HG03442 (cell line): ENCODE results near the gene PPP1R9A.
"Not testable (repeated sequence)": the region's sequence is repeated elsewhere in the genome, so short reads cannot be mapped to it uniquely, and the experiment has no call there.

Experiments used
- ATAC-seq: cut with Tn5 transposase; IDR thresholded peaks from one replicate; pipeline ENCODE4 v1.9.1; 2021; ENCODE audit warnings: mild to moderate bottlenecking, moderate library complexity; ENCODE audit not compliant: unreplicated experiment

Gene PPP1R9A

DNA sequence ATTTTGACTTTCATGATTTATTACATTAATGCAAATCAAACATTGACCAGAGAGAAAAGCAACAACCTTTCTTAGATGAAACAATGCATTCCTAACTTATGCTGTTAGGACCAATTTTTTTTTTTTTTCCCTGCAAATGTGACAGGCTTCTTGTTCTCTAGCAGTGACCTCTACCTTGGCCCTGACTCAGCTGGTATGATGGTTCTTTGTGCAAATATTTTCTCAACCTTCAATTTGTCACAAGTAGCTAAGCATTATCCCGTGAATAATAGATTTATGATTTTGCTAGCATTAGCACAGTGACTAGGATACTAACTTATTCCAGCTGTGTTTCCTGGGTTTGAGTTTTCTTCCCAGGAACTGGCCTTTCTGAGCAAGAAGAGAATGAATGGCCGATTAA lies 64.9 kb downstream of the PPP1R9A start:
- no peak for ATAC-seq

DNA sequence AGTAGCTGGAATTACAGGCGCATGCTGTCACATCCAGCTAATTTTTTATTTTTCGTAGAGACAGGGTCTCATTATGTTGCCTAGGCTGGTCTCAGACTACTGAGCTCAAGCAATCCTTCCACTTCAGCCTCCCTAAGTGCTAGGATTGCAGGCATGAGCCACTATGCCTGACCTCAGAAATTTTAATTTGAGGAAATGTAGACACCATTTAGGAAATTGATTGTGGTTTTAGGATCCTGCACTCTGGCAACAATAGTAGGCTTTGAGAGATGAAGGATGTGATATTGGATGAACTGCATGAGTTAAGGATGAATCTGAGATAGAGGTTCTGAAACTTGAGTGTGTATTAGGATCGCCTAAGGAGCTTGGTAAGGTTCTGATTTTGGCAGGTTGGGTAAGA lies 66.5 kb downstream of the PPP1R9A start:
- no peak for ATAC-seq

DNA sequence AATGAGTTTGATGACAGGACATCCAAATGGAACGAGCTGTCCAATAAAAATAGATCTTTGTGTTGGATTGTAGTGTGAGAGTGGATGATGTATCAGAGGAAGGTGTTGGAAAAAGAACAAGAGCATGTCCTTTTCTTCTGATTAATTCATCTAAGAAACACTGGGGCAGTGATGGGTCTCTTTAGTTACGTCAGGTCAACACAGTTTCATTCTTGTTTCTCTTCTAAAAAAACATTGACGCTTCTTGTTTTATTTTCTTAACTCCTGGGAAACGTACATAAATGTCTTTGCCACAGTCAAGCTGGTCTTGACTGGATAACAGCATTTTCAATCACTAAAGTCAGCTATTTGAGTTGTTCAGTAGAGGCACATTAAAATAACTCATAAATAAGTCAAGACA lies 67.0 kb downstream of the PPP1R9A start:
- ATAC-seq, result no peak

DNA sequence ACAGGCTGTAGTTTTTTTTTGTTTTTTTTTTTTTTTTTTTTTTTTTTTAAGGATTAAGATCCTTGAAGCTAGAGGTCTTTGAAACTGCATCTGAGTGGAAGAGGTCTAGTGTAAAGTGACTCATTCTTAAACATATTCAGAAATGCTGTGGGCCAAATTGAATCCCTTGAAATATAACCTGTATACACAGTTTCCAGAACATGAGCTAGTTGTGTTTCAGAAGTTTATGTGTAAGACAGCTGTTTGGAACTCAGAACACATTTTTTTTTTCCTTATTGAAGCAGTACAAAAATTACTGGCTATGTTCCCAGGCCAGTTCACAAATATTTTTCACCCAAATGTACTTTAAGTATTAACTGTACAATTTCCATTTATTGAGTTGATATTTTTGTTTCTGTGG lies 67.9 kb downstream of the PPP1R9A start:
- ATAC-seq, result no peak

DNA sequence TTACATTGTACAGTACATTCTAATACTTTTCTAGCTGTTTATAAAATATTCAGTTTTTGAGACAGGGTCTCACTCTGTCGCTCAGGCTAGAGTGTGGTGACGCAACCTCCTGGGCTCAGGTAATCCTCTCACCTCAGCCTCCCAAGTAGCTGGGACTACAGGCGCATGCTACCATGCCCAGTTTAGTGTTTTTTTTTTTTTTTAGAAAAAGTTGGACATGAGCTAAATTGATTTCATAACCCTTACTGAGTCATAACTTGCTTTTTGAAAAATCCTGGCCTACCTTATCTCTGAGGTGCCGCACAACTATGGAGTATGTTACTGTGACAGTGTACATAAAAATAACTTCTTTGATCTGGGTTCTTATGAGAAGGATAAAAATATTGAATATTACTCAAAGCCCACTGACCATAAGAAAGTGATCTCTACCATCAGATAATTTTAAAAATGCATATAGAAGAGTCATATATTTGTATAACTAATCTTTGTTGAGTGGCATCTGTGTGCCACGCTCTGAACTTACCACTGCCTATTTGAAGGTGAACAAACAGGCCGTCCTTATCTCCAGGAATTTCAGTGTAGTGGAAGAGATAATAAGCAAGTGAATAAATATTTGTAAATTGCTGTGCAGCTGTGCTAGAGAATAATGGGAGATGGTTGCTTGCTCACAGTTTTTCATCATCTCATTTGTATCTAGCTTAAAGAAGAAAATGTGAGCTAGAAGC lies 73.2 kb downstream of the PPP1R9A start:
- ATAC-seq, result no peak

DNA sequence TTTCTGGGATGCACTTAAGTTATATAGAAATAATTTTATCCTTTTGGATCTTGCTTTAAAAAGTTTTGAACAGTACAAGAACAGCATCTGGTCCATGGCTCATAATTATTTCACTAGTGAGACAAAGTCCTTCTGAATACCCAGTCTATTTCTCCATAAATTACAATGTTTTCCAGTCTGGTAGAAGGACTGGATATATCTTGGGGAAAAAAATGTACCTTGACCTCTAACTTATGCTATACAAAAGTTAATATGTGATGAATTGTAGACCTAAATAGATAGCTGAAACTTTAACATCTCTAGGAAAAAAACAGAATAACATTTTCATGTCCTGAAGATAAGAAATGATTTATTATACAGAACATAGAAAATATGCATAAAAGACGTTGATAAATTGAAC lies 88.5 kb downstream of the PPP1R9A start:
- no peak for ATAC-seq

DNA sequence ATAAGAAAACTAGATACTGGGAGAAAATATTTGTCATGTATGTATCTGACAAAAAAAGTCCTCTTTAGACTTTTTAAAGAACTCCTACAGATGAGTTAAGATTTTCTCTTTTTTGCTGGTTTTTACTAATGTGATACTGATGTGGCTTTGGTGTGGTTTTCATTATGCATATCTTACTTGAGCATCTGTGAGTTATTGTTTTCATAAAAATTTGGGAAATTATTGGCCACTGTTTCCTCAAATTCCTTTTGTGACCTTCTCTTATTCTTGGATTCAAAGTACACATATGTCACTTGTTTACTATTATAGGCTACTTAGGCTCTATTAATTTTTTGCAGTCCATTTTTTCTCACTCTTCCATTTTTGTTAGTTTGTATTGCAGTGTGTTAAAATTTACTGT lies 89.0 kb downstream of the PPP1R9A start:
- no peak for ATAC-seq

DNA sequence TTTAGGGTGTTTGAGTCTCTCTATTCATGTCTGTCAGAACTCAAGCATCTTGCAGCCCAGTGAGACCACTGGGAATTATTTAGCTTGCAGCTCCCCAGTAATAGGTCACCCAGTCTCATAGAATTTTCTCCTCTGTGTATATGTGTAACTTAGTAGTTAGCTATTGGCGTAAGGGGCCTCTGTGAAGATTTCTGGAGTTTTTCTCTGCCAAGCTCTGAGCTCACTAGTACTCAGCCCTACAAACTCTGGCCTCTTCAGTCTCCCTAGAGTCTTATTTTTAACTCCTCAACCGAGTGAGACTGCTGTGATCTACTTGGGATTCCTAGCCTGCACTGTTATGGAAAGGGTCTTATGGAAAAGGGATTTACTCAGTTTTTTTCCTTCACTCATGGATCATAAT lies 90.2 kb downstream of the PPP1R9A start:
- no peak for ATAC-seq

DNA sequence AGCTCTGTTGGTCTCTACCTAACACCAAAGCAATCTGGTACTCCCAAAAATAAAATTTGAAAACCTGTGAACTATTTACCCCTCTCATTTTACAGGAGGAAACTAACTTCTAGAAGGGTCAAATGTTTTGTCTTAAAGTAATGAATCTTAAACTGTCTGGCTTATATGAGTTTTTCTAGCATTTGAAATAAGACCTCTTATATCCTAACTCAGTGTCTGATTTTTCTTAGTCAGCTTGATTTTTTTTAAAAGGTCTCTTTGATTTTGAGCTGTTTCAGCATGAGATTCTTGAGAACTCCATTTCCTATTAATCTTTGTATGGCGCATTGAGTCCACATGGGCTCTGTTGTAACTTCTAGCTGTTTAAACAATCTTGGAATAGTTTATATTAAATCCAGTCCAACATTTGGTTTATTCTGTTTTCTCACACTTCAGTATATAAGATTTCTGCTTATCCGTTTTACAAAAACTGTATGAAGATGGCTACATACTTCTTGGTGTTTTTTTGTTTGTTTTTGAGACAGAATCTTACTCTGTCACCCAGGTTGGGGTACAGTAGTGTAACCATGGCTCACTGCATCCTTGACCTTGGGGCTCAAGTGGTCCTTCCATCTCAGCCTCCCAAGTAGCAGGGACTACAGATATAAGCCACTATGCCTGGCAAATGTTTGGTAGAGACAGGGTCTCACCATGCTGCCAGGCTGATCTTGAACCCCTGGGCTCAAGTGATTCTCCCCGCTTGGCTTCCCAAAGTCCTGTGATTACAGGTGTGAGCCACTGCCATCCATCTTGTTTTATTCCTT lies 91.1 kb downstream of the PPP1R9A start:
- ATAC-seq, result no peak

DNA sequence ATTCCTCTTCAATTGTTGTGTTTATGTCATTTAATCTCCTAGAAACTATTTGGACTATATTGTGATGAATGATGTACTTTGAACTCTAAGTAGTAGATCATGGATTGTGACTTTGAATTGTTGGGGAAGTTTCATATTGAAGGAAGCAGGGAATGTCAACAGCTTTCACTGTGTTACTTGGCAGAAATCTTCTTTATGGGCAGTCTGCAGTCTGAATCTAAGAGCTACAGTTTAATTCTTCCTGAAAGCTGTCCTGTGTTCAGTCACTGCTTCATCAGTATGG lies 91.6 kb downstream of the PPP1R9A start:
- ATAC-seq, result no peak

DNA sequence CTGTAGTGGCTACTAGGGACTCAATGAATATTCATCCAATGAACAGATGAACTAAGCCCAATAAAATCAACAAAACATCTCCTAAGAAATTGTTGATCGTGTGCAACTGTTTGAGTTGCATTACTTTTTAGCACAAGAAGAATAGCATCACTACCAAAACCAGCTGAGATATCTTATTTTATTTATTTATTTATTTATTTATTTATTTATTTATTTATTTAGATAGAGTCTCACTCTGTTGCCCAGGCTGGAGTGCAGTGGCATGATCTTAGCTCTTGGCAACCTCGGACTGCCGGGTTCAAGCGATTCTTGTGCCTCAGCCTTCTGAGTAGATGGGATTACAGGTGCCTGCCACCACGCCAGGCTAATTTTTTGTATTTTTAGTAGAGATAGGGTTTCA lies 92.2 kb downstream of the PPP1R9A start:
- not testable (repeated sequence) for ATAC-seq

DNA sequence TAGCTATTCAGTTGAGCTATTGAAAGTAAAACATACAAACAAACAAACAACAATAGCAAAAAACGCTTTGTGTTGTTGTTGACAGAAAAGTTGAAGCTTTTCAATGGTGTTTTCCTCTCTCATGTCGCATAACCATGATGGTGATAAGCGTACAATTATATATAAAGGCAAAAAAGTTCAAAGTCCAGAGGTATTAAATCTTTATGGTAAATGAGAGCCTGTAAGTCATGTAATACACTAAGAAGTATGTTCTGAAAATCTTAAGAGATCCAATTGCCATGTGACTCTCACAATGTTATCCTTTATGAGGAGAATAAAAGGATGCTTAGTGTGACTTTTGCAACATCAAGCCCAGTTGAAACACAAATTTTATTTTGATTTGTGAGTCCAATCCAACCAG lies 93.9 kb downstream of the PPP1R9A start:
- ATAC-seq, result no peak

DNA sequence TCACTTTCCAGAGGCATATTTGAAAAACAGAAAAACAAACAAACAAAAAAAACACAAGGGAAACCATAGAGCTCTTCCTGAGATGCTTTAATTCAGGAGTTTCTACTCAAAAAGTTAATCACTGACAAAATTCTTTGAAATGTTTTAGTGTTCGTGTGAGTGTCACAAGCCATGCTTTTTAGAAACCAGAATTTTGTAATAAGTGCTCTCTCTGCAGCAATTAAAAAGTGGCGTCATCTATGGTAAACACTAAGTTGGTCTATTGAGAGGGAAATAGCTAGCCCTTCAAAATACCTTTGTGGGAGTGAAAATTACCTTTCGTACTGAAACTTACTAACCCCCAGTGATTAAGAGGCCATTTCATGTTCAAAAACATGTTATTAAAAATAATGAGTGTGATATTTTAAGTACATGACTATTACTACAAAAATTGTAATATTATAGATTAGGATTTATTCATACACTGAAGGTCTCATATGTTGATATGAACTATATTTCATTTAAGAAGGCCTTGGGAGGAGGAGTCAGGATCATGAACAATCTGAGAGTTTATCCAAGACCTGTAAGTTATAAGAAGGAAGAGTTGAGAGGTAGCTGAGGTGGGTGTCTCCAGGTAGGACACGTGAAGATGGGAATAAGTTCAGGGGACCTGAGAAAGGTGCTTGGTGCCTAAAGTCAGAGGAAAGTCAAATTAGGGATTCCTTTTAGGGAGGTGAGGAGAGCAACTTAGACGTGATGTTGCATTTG lies 94.6 kb downstream of the PPP1R9A start:
- no peak for ATAC-seq

DNA sequence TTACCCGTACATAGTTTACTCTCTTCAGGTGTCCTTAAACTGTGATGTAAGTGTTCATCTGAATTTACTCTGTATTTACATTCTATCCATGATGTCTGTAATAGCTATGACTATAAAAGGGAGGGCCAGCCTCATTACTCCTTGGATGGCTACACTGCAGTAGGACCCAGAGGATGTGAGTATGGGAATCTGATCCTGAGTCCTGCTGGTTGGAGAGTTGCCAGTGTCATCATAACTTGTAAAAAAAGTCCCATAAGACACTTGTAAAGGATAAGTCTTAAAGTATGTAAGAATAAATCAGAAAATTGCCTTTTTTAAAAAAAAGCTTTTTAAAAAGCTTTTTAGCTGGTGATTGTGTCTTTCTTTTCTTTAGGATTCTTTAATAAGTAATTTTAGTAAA lies 95.4 kb downstream of the PPP1R9A start:
- ATAC-seq, result no peak

DNA sequence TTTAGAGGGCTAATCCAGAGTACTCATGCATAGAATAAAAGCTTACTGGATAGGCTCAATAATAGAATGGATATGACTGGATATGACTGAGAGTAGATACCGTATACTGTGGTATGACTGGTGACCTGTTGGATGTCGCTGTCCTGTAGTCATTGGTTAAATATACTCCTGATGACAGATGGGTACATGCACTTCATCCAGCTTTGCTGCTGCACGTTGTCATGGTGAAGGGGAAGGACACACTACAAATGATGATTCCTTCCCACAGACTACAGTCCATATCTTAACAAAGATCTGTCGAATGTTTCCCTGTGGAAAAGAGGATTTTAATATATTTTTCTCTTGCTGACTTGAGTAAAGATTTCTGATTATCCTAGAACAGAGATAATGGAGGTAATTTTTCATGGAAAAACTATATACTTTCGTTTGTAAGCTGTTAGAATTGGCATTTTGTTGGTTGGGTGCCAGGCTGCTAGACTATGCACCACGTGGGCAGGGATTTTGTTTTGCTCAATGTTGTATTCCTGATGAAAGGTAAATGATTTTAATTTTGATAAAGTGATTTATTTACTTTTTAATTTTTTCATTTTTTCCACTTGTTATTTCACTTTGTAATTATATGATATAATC lies 97.3 kb downstream of the PPP1R9A start:
- no peak for ATAC-seq

DNA sequence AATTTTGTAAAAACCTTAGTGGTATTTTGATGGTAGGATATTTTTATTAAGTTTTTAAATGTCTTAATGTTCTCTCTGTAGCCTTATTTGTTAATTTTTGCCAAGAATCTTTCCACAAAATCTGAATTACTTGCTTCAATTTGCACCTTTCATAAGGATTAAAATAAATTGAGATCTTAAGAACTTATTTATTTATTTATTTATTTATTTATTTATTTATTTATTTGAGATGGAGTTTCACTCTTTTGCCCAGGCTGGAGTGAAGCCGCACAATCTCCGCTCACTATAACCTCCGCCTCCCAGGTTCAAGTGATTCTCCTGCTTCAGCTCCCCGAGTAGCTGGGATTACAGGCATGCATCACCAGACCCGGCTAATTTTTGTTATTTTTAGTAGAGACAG lies 98.6 kb downstream of the PPP1R9A start:
- ATAC-seq, result no peak

DNA sequence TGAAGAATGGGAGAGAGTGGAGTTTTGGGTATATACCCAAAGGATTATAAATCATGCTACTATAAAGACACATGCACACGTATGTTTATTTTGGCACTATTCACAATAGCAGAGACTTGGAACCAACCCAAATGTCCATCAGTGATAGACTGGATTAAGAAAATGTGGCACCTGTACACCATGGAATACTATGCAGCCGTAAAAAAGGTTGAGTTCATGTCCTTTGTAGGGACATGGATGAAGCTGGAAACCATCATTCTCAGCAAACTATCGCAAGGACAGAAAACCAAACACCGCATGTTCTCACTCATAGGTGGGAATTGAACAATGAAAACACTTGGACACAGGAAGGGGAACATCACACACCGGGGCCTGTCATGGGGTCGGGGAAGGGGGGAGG lies 101.4 kb downstream of the PPP1R9A start:
- not testable (repeated sequence) for ATAC-seq

DNA sequence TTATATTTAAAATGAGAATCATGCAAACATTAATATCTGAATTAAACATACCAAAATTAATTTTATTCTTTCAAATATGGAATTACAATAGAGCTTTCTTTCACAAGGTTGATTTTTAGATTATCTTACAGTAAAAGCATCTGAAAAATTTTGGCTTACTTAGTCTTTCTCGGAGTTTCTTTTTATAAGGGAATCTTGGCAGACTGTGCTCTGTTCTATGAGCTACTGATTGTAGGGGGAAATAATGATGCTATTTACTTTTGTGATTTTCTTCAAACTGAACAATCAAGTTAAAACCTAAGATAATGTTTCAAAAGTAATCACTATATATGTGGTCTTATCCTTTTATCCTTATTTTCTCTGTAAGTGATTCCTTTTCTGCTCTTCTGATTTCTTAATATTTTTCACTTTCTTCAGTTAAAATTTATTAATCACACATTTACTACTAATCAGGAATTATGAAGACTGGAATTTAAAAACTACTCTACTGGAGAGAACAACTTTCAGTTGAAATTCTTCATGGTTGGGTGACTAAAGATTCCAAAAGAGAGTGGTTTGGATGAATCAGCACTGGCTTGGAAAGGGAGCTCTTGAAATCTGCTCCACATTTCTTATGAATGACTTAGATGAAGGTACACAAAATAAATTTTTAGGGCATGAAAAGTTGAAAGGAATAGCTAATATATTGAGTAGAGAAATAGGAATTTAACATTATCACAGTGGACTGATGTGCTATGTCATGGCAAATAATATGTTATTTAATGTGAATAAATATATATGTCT lies 103.9 kb downstream of the PPP1R9A start:
- no peak for ATAC-seq

DNA sequence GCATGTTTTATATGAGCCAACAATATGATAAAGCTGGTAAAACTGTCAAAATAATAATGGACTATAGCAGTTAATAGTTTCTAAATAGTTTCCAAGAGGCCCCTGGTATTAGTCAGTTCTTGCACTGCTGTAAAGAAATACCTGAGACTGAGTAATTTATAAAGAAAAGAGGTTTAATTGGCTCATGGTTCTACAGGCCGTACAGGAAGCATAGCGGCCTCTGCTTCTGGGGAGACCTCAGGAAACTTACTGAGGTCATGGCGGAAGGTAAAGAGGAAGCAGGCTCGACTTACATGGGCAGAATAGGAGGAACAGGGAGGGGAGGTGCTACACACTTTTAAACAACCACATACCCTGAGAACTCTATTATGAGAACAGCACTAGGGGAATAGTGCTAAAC lies 104.6 kb downstream of the PPP1R9A start:
- no peak for ATAC-seq

DNA sequence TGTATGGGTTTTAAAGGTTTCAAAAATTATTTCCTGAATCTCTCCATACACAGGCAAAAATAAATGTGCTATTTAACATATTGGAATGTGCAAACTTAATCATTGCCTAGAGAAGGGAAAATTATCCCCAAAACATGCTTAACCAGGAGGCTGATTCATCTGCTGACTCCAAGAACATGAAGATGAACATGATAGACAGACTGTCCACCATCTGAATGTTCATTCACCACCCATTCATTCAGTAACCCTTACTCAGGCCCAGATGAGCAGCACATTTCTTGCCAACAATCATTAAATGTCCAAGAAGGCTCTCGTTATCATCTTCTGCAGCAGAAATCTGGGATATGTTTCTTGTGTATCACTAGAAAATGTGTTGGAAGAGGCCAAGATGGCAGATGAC lies 110.6 kb downstream of the PPP1R9A start:
- ATAC-seq, result no peak

DNA sequence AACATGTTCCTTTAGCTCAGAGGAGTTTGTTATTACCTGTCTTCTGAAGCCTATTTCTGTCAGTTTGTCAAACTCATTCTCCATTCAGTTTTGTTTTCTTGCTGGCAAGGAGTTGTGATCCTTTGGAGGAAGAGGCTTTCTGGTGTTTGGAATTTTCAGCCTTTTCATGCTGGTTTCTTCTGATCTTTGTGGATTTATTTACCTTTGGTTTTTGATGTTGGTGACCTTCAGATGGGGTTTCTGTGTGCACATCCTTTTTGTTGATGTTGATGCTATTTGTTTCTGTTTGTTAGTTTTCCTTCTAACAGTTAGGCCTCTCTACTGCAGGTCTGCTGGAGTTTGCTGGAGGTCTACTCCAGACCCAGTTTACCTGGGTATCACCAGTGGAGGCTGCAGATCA lies 118.6 kb downstream of the PPP1R9A start:
- no peak for ATAC-seq
